Transverse colon (tissue), 4 donors: Measurements from ENCODE around the gene HSPA12A. TPM values are rescaled to one million over a fixed set of nuclear protein-coding genes. Genes with fewer than 3 reads are reported as not detected.

ENCODE experiments used
- DNase-seq: peaks from one replicate; pipeline ENCODE4 v3.0.0-alpha.2; 2019
- H3K27ac ChIP-seq, 4 donors: fragments of 200-600 bp; sonication (generic); 2 replicates each; pipeline ENCODE4 v1.5.1; 2016 to 2018; ENCODE audit warnings: inconsistent platforms in 4 of 4
- H3K27me3 ChIP-seq: fragments of 200-600 bp; sonication (generic); 2 replicates; pipeline ENCODE4 v1.5.1; 2017; ENCODE audit warnings: inconsistent platforms
- H3K36me3 ChIP-seq, 4 donors: fragments of 200-600 bp; sonication (generic); 2 replicates each; pipeline ENCODE4 v1.5.1; 2017 to 2019; ENCODE audit warnings: inconsistent platforms in 4 of 4
- H3K4me1 ChIP-seq, 4 donors: fragments of 200-600 bp; sonication (generic); 2 replicates each; pipeline ENCODE4 v1.5.1; 2017 to 2020; ENCODE audit warnings: inconsistent platforms in 4 of 4
- H3K4me3 ChIP-seq, 4 donors: fragments of 200-600 bp; sonication (generic); 1 replicate in 1 of 4; 2 replicates in 3 of 4; pipeline versions ENCODE4 v1.5.1 to v1.6.1; 2017 to 2019; ENCODE audit warnings: inconsistent platforms in 4 of 4
- H3K9me3 ChIP-seq, 2 donors: fragments of 200-600 bp; sonication (generic); 2 replicates each; pipeline ENCODE4 v1.5.1; 2017 to 2019; ENCODE audit warnings: inconsistent platforms in 2 of 2
- CTCF ChIP-seq, 5 experiments: fragments of 200-600 bp in 3 of 5; fragments of 450-650 bp in 2 of 5; sonication (generic) in 3 of 5; IDR thresholded peaks; 1 replicate in 2 of 5; 2 replicates in 3 of 5; pipeline ENCODE4 v1.5.1; 2016 to 2017; ENCODE audit warnings: antibody characterized with exemption in 5 of 5, inconsistent platforms in 3 of 5, mild to moderate bottlenecking in 2 of 5, moderate library complexity in 1 of 5
- EP300 ChIP-seq: sonication (generic); formaldehyde crosslinking; IDR thresholded peaks from one replicate; pipeline ENCODE4 v1.6.1; 2017; ENCODE audit warnings: antibody characterized with exemption, low read depth
- POLR2A ChIP-seq: fragments of 450-650 bp; IDR thresholded peaks from one replicate; pipeline ENCODE4 v1.6.1; 2016; ENCODE audit warnings: antibody characterized with exemption, mild to moderate bottlenecking, moderate library complexity
- POLR2AphosphoS5 ChIP-seq, 3 donors: sonication (generic); formaldehyde crosslinking; IDR thresholded peaks; one replicate each; pipeline ENCODE4 v1.6.1; 2016; ENCODE audit warnings: antibody characterized with exemption in 3 of 3
- WGBS, 2 donors: methylation state at CpG; one replicate each; pipeline ENCODE4 v1.1.5; 2018; ENCODE audit warnings: low coverage in 1 of 2; 5-methylcytosine and 5-hydroxymethylcytosine counted together
- in situ Hi-C, 4 donors: fragments of 200-750 bp; cut with MboI; loops; one replicate each; pipeline versions ENCODE4 v1.15.0 to v1.15.1; 2017; ENCODE audit warnings: low sequenced_read_pairs in 3 of 4, low pct_ligation_motif_present in 1 of 4, low pct_unique_long_range_greater_than_20kb in 1 of 4
- intact Hi-C: fragments of 100-400 bp; cut with DNase I; formaldehyde crosslinking; loops from one replicate; pipeline ENCODE4 v1.15.1; 2023; ENCODE audit warnings: low total_unique reads
- total RNA-seq, 4 donors: library from RNA; depleted of rRNA; stranded (reverse); fragments of >200 nt; gene quantifications; one replicate each; pipeline ENCODE4 v1.1.0, GENCODE V29; 2016

HSPA12A gene
- total RNA-seq, 4 donors from 2014 or later, result 6.4 to 52.3 (median 9.5) TPM

- no peak overlapping the region for H3K4me3 ChIP-seq
- in situ Hi-C loops, result no loop called here
- H3K36me3 ChIP-seq, result no peaks in the 10 kb centered on the region
- intact Hi-C loops, result no loop called here
- TF ChIP-seq POLR2A, result no peak
- TF ChIP-seq EP300, result no peak
- TF ChIP-seq POLR2AphosphoS5 (IDR thresholded peaks at IDR 0.05), result no peak
- no peak for TF ChIP-seq CTCF (IDR thresholded peaks at IDR 0.05)
- H3K27me3 ChIP-seq, result no peaks in the 10 kb centered on the region
- no peak overlapping the region for H3K27ac ChIP-seq
- H3K4me1 ChIP-seq, result peaks cover 0 to 7% (median 1%) of the 10 kb centered on the region in 4 donors
- 73 to 75% methylated on average over 6 to 7 of the region's 7 CpGs for WGBS, 2 donors
- no peaks in the 10 kb centered on the region for H3K9me3 ChIP-seq
- no peak for DNase-seq
Measured at GRCh38 chr10:116747325-116747724, 5.0 kb upstream of the HSPA12A start.

- H3K36me3 ChIP-seq, result no peaks in the 10 kb centered on the region
- WGBS, 2 donors, result 82% methylated on average over 6 of the region's 6 CpGs; no CpG with 5 or more reads in 1 of the 2 donors
- peaks cover 0 to 16% (median 12%) of the 10 kb centered on the region in 4 donors for H3K4me1 ChIP-seq
- no peak for TF ChIP-seq EP300
- no peak for TF ChIP-seq POLR2AphosphoS5 (IDR thresholded peaks at IDR 0.05)
- no peak for TF ChIP-seq CTCF (IDR thresholded peaks at IDR 0.05)
- TF ChIP-seq POLR2A, result no peak
- peaks cover 17% of the 10 kb centered on the region for H3K27me3 ChIP-seq
- no peaks in the 10 kb centered on the region for H3K9me3 ChIP-seq
- H3K4me3 ChIP-seq, result no peak overlapping the region
- no peak for DNase-seq
- H3K27ac ChIP-seq, result no peak overlapping the region
- in situ Hi-C loops, result no loop called here
- intact Hi-C loops, result no loop called here
Measured at GRCh38 chr10:116744885-116745284, 2.5 kb upstream of the HSPA12A start.

GRCh38 chr10:116744163-116744753 is 1.9 kb upstream of the HSPA12A start:
- no peak for TF ChIP-seq POLR2AphosphoS5 (IDR thresholded peaks at IDR 0.05)
- no peak for TF ChIP-seq POLR2A
- TF ChIP-seq EP300, result no peak
- Histone ChIP-seq H3K9me3 (no peaks in the 10 kb centered on the region), H3K4me3 (no peak overlapping the region), H3K27me3 (peaks cover 17% of the 10 kb centered on the region), H3K36me3 (no peaks in the 10 kb centered on the region), H3K27ac (no peak overlapping the region), H3K4me1 (peaks cover 0 to 16% (median 12%) of the 10 kb centered on the region in 4 donors)
- WGBS, 2 donors, result 60 to 83% methylated on average over 1 to 12 of the region's 12 CpGs
- intact Hi-C loops, result no loop called here
- in situ Hi-C loops, result no loop called here
- DNase-seq, result no peak

GRCh38 chr10:116743266-116744064 is 1.1 kb upstream of the HSPA12A start:
- H3K4me1 ChIP-seq, result peaks cover 0 to 16% (median 12%) of the 10 kb centered on the region in 4 donors
- no peaks in the 10 kb centered on the region for H3K9me3 ChIP-seq
- intact Hi-C loops, result no loop called here
- H3K4me3 ChIP-seq, result peak overlapping the region; percentile 70 to 87 (median 84)
- in situ Hi-C loops, result no loop called here
- H3K36me3 ChIP-seq, result no peaks in the 10 kb centered on the region
- DNase-seq, result no peak
- WGBS, 2 donors, result 27 to 48% methylated on average over 3 to 24 of the region's 24 CpGs
- peaks cover 17% of the 10 kb centered on the region for H3K27me3 ChIP-seq
- peak overlapping the region; percentile 93 to 94 (median 93) for H3K27ac ChIP-seq
- no peak for TF ChIP-seq POLR2A
- no peak for TF ChIP-seq CTCF (IDR thresholded peaks at IDR 0.05)
- TF ChIP-seq EP300, result no peak
- no peak for TF ChIP-seq POLR2AphosphoS5 (IDR thresholded peaks at IDR 0.05)
